Measurements from ENCODE around the gene TAPT1.

Gene TAPT1

GRCh38 chr4:16259241-16259888 lies 33.1 kb upstream of the TAPT1 start:
- Mint-ChIP-seq H3K27ac (peak overlapping the region; percentile 69), H3K4me3 (no peak overlapping the region), H3K9me3 (peaks cover 6% of the 10 kb centered on the region), H3K27me3 (no peaks in the 10 kb centered on the region), H3K4me1 (peaks cover 44% of the 10 kb centered on the region), H3K36me3 (ENCODE audit: low read depth) (peaks cover 21% of the 10 kb centered on the region)
- no peak for DNase-seq
- peak; percentile 27 for ATAC-seq

GRCh38 chr4:16257611-16258010 lies 31.3 kb upstream of the TAPT1 start:
- DNase-seq = no peak
- Mint-ChIP-seq H3K4me3 (no peak overlapping the region), H3K36me3 (ENCODE audit: low read depth) (peaks cover 33% of the 10 kb centered on the region), H3K27ac (peak overlapping the region; percentile 20), H3K4me1 (peaks cover 49% of the 10 kb centered on the region), H3K9me3 (peaks cover 6% of the 10 kb centered on the region), H3K27me3 (no peaks in the 10 kb centered on the region)
- ATAC-seq = no peak

GRCh38 chr4:16256343-16256742 lies 30.1 kb upstream of the TAPT1 start:
- Mint-ChIP-seq H3K27ac (no peak overlapping the region), H3K36me3 (ENCODE audit: low read depth) (peaks cover 33% of the 10 kb centered on the region), H3K27me3 (no peaks in the 10 kb centered on the region), H3K4me1 (peaks cover 39% of the 10 kb centered on the region), H3K4me3 (no peak overlapping the region), H3K9me3 (peaks cover 6% of the 10 kb centered on the region)
- DNase-seq = no peak
- no peak for ATAC-seq

- Mint-ChIP-seq H3K9me3 (peaks cover 5% of the 10 kb centered on the region), H3K27ac (peak overlapping the region; percentile 23), H3K36me3 (ENCODE audit: low read depth) (peaks cover 31% of the 10 kb centered on the region), H3K4me3 (no peak overlapping the region), H3K4me1 (peaks cover 35% of the 10 kb centered on the region), H3K27me3 (no peaks in the 10 kb centered on the region)
- ATAC-seq (no peak), DNase-seq (no peak)
Observed at GRCh38 chr4:16255730-16256129, 29.5 kb upstream of the TAPT1 start.

- no peak for DNase-seq
Observed at GRCh38 chr4:16253127-16253960, 27.1 kb upstream of the TAPT1 start.

GRCh38 chr4:16250661-16251365 lies 24.5 kb upstream of the TAPT1 start:
- H3K4me3 Mint-ChIP-seq = no peak overlapping the region
- DNase-seq = no peak
- H3K4me1 Mint-ChIP-seq = peaks cover 15% of the 10 kb centered on the region
- ATAC-seq = peak; percentile 20
- peaks cover 24% of the 10 kb centered on the region for H3K36me3 Mint-ChIP-seq (ENCODE audit: low read depth)
- no peak overlapping the region for H3K27ac Mint-ChIP-seq
- H3K9me3 Mint-ChIP-seq = no peaks in the 10 kb centered on the region
- H3K27me3 Mint-ChIP-seq = no peaks in the 10 kb centered on the region

More at GRCh38 chr4:16253127-16253960, 27.1 kb upstream of the TAPT1 start:
- H3K4me3 Mint-ChIP-seq = no peak overlapping the region
- peaks cover 30% of the 10 kb centered on the region for H3K36me3 Mint-ChIP-seq (ENCODE audit: low read depth)
- H3K4me1 Mint-ChIP-seq = peaks cover 18% of the 10 kb centered on the region
- H3K27me3 Mint-ChIP-seq = no peaks in the 10 kb centered on the region
- ATAC-seq = no peak
- H3K9me3 Mint-ChIP-seq = no peaks in the 10 kb centered on the region
- H3K27ac Mint-ChIP-seq = no peak overlapping the region

GRCh38 chr4:16248605-16249004 lies 22.3 kb upstream of the TAPT1 start:
- Mint-ChIP-seq H3K9me3 (no peaks in the 10 kb centered on the region), H3K27ac (no peak overlapping the region), H3K4me3 (no peak overlapping the region), H3K4me1 (peaks cover 4% of the 10 kb centered on the region), H3K27me3 (peaks cover 2% of the 10 kb centered on the region), H3K36me3 (ENCODE audit: low read depth) (peaks cover 15% of the 10 kb centered on the region)
- ATAC-seq (no peak), DNase-seq (no peak)

GRCh38 chr4:16245241-16245640 lies 19.0 kb upstream of the TAPT1 start:
- Mint-ChIP-seq H3K27ac (no peak overlapping the region), H3K36me3 (ENCODE audit: low read depth) (peaks cover 6% of the 10 kb centered on the region), H3K9me3 (no peaks in the 10 kb centered on the region), H3K4me1 (peaks cover 2% of the 10 kb centered on the region), H3K27me3 (peaks cover 2% of the 10 kb centered on the region), H3K4me3 (no peak overlapping the region)
- DNase-seq = no peak
- no peak for ATAC-seq

GRCh38 chr4:16243285-16243684 lies 17.0 kb upstream of the TAPT1 start:
- H3K4me3 Mint-ChIP-seq = no peak overlapping the region
- H3K27ac Mint-ChIP-seq = no peak overlapping the region
- peaks cover 2% of the 10 kb centered on the region for H3K27me3 Mint-ChIP-seq
- peaks cover 6% of the 10 kb centered on the region for H3K36me3 Mint-ChIP-seq (ENCODE audit: low read depth)
- ATAC-seq (no peak), DNase-seq (no peak)
- peaks cover 9% of the 10 kb centered on the region for H3K4me1 Mint-ChIP-seq
- no peaks in the 10 kb centered on the region for H3K9me3 Mint-ChIP-seq

GRCh38 chr4:16240300-16240699 lies 14.0 kb upstream of the TAPT1 start:
- H3K9me3 Mint-ChIP-seq = no peaks in the 10 kb centered on the region
- no peak for ATAC-seq
- H3K27ac Mint-ChIP-seq = no peak overlapping the region

GRCh38 chr4:16239086-16239485 lies 12.8 kb upstream of the TAPT1 start:
- no peak for DNase-seq
- Mint-ChIP-seq H3K4me1 (peaks cover 14% of the 10 kb centered on the region), H3K9me3 (no peaks in the 10 kb centered on the region), H3K27me3 (peaks cover 2% of the 10 kb centered on the region), H3K27ac (no peak overlapping the region), H3K4me3 (no peak overlapping the region), H3K36me3 (ENCODE audit: low read depth) (no peaks in the 10 kb centered on the region)
- no peak for ATAC-seq

More at GRCh38 chr4:16240300-16240699, 14.0 kb upstream of the TAPT1 start:
- no peak for DNase-seq
- Mint-ChIP-seq H3K36me3 (ENCODE audit: low read depth) (no peaks in the 10 kb centered on the region), H3K4me3 (no peak overlapping the region), H3K27me3 (no peaks in the 10 kb centered on the region), H3K4me1 (peaks cover 9% of the 10 kb centered on the region)

- Mint-ChIP-seq H3K9me3 (no peaks in the 10 kb centered on the region), H3K4me3 (no peak overlapping the region), H3K27me3 (peaks cover 3% of the 10 kb centered on the region), H3K4me1 (peaks cover 19% of the 10 kb centered on the region), H3K27ac (no peak overlapping the region), H3K36me3 (ENCODE audit: low read depth) (no peaks in the 10 kb centered on the region)
- DNase-seq = no peak
- peak; percentile 95 for ATAC-seq
Observed at GRCh38 chr4:16238327-16238726, 12.1 kb upstream of the TAPT1 start.

GRCh38 chr4:16237715-16238114 lies 11.4 kb upstream of the TAPT1 start:
- peaks cover 3% of the 10 kb centered on the region for H3K27me3 Mint-ChIP-seq
- no peaks in the 10 kb centered on the region for H3K9me3 Mint-ChIP-seq
- H3K27ac Mint-ChIP-seq = no peak overlapping the region
- no peaks in the 10 kb centered on the region for H3K36me3 Mint-ChIP-seq (ENCODE audit: low read depth)
- peaks cover 21% of the 10 kb centered on the region for H3K4me1 Mint-ChIP-seq
- no peak overlapping the region for H3K4me3 Mint-ChIP-seq
- ATAC-seq (no peak), DNase-seq (no peak)

- no peak for ATAC-seq
- Mint-ChIP-seq H3K27ac (no peak overlapping the region), H3K4me3 (no peak overlapping the region), H3K4me1 (peaks cover 33% of the 10 kb centered on the region), H3K36me3 (ENCODE audit: low read depth) (no peaks in the 10 kb centered on the region), H3K9me3 (no peaks in the 10 kb centered on the region), H3K27me3 (peaks cover 3% of the 10 kb centered on the region)
- DNase-seq = no peak
Observed at GRCh38 chr4:16236402-16237023, 10.2 kb upstream of the TAPT1 start.
